ENCODE measurements around the gene SIM1. TPM values are rescaled to one million over a fixed set of nuclear protein-coding genes. Genes with fewer than 3 reads are reported as not detected.

The SIM1 gene
- total RNA-seq, 1 experiment from 2014 or later = not detected

DNA sequence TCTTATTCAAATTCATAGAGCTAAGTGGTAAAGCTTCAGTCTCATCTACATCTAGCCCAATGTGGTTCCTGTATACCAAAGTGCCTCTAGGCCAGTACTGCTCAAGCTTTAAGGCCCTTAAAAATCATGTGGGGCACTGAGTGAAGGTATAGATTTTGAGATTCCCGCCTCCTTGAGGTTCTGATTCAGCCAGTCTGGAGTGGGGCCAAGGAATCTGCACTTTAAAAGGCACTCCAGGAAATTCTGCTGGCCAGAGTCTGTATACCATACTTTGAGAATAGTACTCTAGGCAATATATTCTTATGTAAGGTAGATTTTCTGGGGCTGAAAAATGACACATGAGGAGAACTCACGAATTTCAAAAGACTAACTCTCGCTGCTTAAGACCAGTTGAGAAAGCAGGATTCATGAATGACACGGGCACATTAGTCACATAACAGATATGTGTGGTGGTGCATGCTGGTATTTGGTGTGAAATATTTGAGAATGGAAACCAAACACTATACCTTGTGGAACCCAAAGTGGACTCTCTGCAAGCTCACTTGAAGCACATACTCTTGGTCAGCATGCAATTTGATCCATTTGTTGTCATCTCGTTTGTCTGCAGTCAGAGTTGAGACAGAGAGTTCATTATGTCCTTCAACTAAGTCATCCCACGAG, 47.6 kb upstream of the SIM1 start:
- no peak for ATAC-seq
- intact Hi-C loops (cut with micrococcal nuclease; ENCODE audit: unreplicated experiment) = no loop called here
- POLR2A ChIA-PET = no interaction called here
- no peaks in the 10 kb centered on the region for H3K9me3 ChIP-seq (ENCODE audit: control insufficient read depth, insufficient read depth, low read depth, low read length)
- H3K4me3 ChIP-seq (ENCODE audit: low read depth in 2 of 2, low read length in 2 of 2) = no peak overlapping the region
- H3K27ac ChIP-seq (ENCODE audit: low read length) = no peak overlapping the region
- H3K36me3 ChIP-seq (ENCODE audit: control insufficient read depth, insufficient read depth, low read length) = no peaks in the 10 kb centered on the region; the same call in 1 of the 2 replicates
- in situ Hi-C loops (cut with HindIII; ENCODE audit: low pct_unique_long_range_greater_than_20kb, low sequenced_read_pairs) = no loop called here
- TF ChIP-seq SIN3A (IDR thresholded peaks at IDR 0.05; ENCODE audit: borderline replicate concordance, insufficient read depth, low read depth, low read length) = no peak
- TF ChIP-seq TCF7L2 (IDR thresholded peaks at IDR 0.05; ENCODE audit: low read depth, low read length) = no peak
- TF ChIP-seq CTCF (IDR thresholded peaks at IDR 0.05) = no peak
- no peak for TF ChIP-seq POLR2AphosphoS5 (IDR thresholded peaks at IDR 0.05; ENCODE audit: low read depth, low read length)
- no peak for TF ChIP-seq REST (IDR thresholded peaks at IDR 0.05; ENCODE audit: insufficient read depth in 1 of 2, low read depth in 2 of 2, low read length in 1 of 2)
- CTCF ChIA-PET = no interaction called here
- no TSS peak for BruUV-seq (replicated peaks)
- no peak for DNase-seq (ENCODE audit: low read depth, low spot score)
- no peaks in the 10 kb centered on the region for H3K27me3 ChIP-seq (ENCODE audit: control insufficient read depth, insufficient read depth, low read length)
- H3K4me1 ChIP-seq (ENCODE audit: control insufficient read depth, insufficient read depth, low read length) = no peaks in the 10 kb centered on the region

DNA sequence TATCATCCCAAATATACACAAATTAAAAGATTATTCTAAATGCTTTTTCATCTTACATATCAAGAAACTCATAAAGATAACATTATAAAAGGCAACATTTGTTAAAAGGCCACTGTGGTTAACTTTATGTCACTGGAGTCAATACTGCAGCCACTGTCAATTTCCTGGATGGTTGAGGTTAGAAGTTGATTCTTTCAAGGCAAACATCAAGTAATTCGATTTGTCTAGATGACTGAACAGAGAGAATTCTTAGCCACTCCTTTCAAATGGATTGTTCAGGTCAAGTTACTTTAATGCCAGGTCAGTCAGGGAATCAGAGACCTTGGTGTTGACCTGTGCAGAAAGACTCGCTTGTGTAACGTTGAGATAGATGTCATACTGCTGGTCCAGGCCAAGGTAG, 44.4 kb upstream of the SIM1 start:
- intact Hi-C loops (cut with micrococcal nuclease; ENCODE audit: unreplicated experiment) (no loop called here), in situ Hi-C loops (cut with HindIII; ENCODE audit: low pct_unique_long_range_greater_than_20kb, low sequenced_read_pairs) (no loop called here)
- no peaks in the 10 kb centered on the region; the same call in 1 of the 2 replicates for H3K36me3 ChIP-seq (ENCODE audit: control insufficient read depth, insufficient read depth, low read length)

More for the DNA sequence above, 44.4 kb upstream of the SIM1 start:
- BruUV-seq (replicated peaks) = TSS peak; percentile 25
- Histone ChIP-seq H3K9me3 (ENCODE audit: control insufficient read depth, insufficient read depth, low read depth, low read length) (0 out of 2 replicates have a peak, but pooled peaks cover 2% of the 10 kb centered on the region), H3K27me3 (ENCODE audit: control insufficient read depth, insufficient read depth, low read length) (no peaks in the 10 kb centered on the region), H3K4me3 (ENCODE audit: low read depth in 2 of 2, low read length in 2 of 2) (no peak overlapping the region), H3K4me1 (ENCODE audit: control insufficient read depth, insufficient read depth, low read length) (peaks cover 7% of the 10 kb centered on the region; the same call in 1 of the 2 replicates), H3K27ac (ENCODE audit: low read length) (no peak overlapping the region)
- no peak for ATAC-seq
- ChIA-PET CTCF (no interaction called here), POLR2A (no interaction called here)
- TF ChIP-seq CTCF (IDR thresholded peaks at IDR 0.05) (no peak), POLR2AphosphoS5 (IDR thresholded peaks at IDR 0.05; ENCODE audit: low read depth, low read length) (no peak), TCF7L2 (IDR thresholded peaks at IDR 0.05; ENCODE audit: low read depth, low read length) (no peak), REST (IDR thresholded peaks at IDR 0.05; ENCODE audit: insufficient read depth in 1 of 2, low read depth in 2 of 2, low read length in 1 of 2) (no peak), SIN3A (IDR thresholded peaks at IDR 0.05; ENCODE audit: borderline replicate concordance, insufficient read depth, low read depth, low read length) (no peak)
- no peak for DNase-seq (ENCODE audit: low read depth, low spot score)

All from Panc1 (cell line).